GM19397 (cell line): ENCODE data around the gene TFB2M.

Source experiments
- ATAC-seq: cut with Tn5 transposase; IDR thresholded peaks from one replicate; pipeline ENCODE4 v1.9.1; 2021; ENCODE audit warnings: mild to moderate bottlenecking, moderate library complexity; ENCODE audit not compliant: unreplicated experiment

The TFB2M gene

DNA sequence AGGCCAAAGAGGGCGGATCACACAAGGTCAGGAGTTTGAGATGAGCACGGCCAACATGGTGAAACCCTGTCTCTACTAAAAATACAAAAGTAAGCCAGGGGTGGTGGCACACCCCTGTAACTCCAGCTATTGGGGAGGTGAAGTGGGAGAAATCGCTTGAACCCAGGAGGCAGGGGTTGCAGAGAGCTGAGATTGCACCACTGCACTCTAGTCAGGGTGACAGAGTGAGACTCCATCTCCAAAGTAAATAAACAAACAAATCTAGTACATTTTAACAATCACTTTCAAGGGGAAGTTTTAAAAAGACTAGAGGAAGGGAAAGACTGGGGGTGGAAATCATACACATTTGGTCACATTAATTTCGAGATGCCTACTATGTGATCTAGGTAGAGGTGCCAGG lies 6.8 kb downstream of the TFB2M start:
- ATAC-seq: no peak

DNA sequence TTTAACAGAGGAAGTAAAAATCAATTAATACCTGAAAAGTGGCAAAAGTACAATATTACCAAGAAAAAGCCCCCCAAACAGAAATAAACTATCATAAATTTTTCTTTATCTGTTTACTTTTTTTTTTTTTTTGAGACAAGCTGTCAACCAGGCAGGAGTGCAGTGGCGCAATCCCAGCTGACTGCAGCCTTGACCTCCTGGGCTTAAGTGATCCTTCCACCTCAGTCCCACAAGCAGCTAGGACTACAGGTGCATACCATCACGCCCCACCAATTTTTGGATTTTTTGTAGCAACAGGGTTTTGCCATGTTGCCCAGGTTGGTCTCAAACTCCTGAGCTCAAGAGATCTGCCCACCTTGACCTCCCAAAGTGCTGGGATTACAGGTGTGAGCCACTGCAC lies 8.0 kb downstream of the TFB2M start:
- ATAC-seq: no peak

- no peak for ATAC-seq
Measured at GRCh38 chr1:246554201-246554600, 11.9 kb downstream of the TFB2M start.

GRCh38 chr1:246552110-246552509 lies 14.0 kb downstream of the TFB2M start:
- no peak for ATAC-seq

DNA sequence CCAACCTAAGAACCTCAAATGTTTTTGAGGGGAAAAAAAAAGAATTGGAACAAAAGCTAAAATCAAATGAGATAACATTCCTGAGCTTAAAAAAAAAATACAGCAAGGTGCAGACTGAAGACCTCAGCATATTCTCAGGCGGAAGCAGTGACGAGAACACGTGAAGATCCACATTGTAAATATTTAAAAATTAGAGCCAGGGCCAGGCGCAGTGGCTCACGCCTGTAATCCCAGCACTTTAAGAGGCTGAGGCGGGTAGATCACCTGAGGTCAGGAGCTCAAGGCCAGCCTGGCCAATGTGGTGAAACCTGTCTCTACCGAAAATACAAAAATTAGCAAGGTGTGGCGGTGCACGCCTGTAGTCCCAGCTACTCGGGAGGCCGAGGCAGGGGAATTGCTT lies 15.7 kb downstream of the TFB2M start:
- ATAC-seq: no peak

- ATAC-seq: no peak
Measured at GRCh38 chr1:246549665-246550064, 16.4 kb downstream of the TFB2M start.

- no peak for ATAC-seq
Measured at GRCh38 chr1:246544001-246544400, 22.1 kb downstream of the TFB2M start.

GRCh38 chr1:246540738-246541491 lies 25.1 kb downstream of the TFB2M start:
- ATAC-seq: no peak

GRCh38 chr1:246537887-246538286 lies 28.2 kb downstream of the TFB2M start:
- ATAC-seq: no peak

GRCh38 chr1:246537441-246537840 lies 28.6 kb downstream of the TFB2M start:
- no peak for ATAC-seq

DNA sequence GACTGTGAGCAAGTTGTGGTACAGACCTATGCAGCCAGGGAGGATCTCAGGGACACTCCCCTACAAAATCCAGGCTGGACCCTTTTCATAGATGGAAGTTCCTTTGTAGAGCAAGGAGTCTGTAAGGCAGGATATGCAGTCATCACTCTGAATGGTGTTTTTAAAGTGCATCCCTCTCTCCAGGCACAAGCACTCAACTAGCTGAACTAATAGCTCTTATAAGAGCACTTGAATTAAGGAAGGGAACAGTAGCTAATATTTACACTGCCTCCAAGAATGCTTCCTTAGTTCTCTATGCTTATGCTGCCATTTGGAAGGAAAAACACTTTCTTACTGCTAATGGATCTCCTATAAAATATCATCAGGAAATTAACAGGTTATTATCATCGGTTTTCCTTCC lies 31.9 kb downstream of the TFB2M start:
- no peak for ATAC-seq

- ATAC-seq: no peak
Measured at GRCh38 chr1:246533371-246533905, 32.6 kb downstream of the TFB2M start.

DNA sequence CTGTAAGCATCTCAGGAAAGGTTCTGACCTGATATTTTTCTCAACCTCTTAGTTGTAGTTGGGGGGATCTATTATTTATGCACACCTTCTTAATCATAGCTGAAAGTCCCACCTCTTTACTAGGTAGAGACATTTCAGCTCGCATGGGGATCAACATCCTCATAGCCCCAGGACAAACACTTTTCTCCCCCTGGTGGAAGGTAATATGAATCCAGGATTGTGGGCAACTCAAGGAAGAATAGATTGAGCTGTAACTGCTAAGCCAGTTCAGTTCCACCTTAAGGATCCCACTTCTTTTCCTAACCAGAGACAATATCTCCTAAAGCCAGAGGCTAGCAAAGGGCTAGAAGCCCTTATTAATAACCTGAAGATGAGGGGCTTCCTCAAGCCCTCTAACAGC lies 33.5 kb downstream of the TFB2M start:
- no peak for ATAC-seq

DNA sequence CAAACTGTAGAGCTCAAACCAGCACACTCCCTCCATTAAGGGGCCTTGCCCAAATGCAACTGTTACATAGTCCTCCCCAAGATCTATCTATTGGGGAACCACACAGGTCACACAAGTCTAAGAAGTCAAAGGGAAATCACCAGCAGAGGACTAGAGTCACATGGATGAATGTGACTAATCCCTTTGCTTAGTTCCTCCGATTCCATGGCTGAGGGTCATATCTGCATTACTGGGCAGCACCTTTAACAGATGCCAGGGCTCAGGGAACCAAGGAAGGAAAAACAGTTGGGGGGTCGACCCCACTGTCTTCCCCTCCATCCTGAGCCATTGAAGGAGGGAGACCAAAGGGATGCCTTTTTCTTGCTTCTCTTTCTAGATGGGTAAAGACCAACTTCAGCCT lies 35.6 kb downstream of the TFB2M start:
- ATAC-seq: no peak

- ATAC-seq: no peak
Measured at GRCh38 chr1:246528933-246529731, 36.9 kb downstream of the TFB2M start.

DNA sequence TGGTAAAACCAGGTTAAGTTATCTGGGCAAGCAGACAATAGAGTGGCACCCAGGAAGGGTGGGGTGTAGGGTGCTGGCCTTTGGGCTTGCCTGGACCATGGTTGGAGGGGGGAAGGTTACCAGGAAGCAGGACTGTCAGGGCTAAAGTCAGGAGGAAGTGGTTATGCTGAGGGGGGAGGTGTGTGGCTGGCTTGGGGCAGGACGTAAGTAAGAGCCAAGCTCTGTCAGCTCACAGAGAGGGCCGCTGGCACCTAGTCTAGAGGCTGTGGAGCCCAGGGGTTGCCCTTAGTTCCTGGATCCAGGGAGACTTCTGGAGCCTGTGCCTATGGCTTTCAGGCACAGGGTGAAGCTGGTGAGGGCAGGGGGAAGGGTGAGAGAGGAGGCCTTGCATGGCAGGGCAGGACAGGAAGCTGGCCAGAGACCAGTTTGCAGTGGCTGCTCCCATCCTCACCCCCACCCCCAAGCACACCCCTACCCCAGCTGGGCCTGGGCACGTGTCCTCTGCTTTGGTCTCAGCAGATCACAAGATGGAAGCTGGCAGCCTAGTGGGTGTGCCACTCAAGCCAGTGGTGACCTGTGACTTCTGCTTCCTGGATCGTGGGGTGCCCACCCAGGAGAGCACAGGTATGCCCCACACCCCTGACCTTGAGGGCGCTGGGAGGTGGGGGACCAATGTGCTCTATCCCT lies 38.5 kb downstream of the TFB2M start:
- no peak for ATAC-seq

GRCh38 chr1:246526915-246527314 lies 39.1 kb downstream of the TFB2M start:
- ATAC-seq: no peak

- ATAC-seq: no peak
Measured at GRCh38 chr1:246526380-246526779, 39.7 kb downstream of the TFB2M start.

GRCh38 chr1:246519514-246519913 lies 46.5 kb downstream of the TFB2M start:
- ATAC-seq: no peak

- ATAC-seq: no peak
Measured at GRCh38 chr1:246518456-246519205, 47.4 kb downstream of the TFB2M start.

GRCh38 chr1:246517391-246517790 lies 48.7 kb downstream of the TFB2M start:
- no peak for ATAC-seq
